Activated CD4-positive, alpha-beta T cell treated with anti-CD3 and anti-CD28 coated beads for 48 hours (primary cell): Measurements from ENCODE around the gene KRTAP20-3.

ENCODE experiments used
- DNase-seq: peaks from one replicate; pipeline ENCODE4 v3.0.0-alpha.2; 2020

KRTAP20-3 gene

DNA sequence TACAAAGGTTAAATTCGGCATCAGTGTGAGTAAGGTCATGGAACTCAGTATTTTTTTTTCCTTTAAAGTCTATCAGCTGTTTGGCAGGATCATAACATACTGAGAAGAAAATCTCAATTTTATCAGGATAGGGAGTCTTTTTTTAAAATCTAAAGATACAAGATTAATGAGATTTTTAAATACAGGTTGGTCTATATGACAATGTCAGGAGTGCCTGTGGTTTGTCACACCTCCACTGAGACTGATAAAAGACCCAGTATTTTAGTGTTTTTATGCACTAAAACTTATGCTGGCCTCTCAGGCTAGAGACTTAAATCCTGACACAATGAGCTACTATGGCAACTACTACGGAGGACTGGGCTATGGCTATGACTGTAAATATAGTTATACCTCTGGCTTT is at the start of gene KRTAP20-3:
KRTAP20-3 (plus strand) TSS at position 301 of the 400 bp plus-strand sequence.
- no peak for DNase-seq

GRCh38 chr21:30598802-30599201 is 43.9 kb upstream of the KRTAP20-3 start, which contains the start of gene KRTAP6-2:
TSS of gene KRTAP6-2 (minus strand) at chr21:30598902. CDS start at chr21:30598874, 28 bp downstream.
- no peak for DNase-seq

- DNase-seq: no peak
These were observed 41.9 kb upstream of the KRTAP20-3 start, which contains the start of gene KRTAP22-1 for GRCh38 chr21:30600787-30601186. TSS of gene KRTAP22-1 (plus strand) at chr21:30601087.

DNA sequence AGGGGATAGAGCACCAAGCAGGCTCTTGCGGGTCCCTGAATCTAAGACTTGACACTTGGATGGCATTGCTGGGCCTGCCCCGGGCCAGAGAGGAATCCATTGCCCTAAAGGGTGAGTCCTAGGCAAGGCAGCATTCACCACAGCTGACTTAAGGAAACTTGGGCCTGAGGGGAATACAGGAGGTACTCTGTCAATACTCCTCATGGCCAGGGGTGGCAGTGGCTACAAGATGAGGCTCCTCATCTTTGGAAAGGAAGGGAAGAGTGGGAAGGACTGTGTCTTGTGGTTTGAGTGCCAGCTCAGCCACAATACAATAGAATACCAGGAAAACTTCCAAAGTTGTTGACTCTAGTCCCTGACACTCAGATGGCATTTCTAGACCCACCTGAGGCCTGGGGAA is 36.7 kb upstream of the KRTAP20-3 start:
- no peak for DNase-seq

GRCh38 chr21:30612132-30612531 is 30.5 kb upstream of the KRTAP20-3 start:
- DNase-seq: no peak

DNA sequence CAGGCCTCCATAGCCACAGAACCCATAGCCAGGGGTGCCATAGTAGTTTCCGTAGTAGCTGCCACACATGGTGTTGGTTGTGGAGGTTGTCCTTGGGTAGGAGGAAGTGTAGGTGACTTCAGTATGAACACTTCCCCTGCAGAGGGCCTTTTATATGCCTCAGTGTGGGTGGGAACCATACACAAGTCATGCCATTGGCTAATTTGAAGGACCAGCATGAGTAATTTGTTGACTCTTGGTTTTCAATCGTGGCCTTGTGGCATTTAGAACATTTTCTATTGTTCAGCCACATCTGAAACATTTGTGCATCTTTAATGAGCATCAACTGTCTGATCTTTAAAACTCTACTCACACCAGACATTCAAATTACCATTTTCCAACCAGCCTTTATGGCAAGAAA is 28.8 kb upstream of the KRTAP20-3 start, which contains the start of gene KRTAP6-1:
KRTAP6-1 (minus strand) TSS at position 95 of the 400 bp plus-strand sequence; CDS start at position 69, 26 bp downstream.
- DNase-seq: no peak

GRCh38 chr21:30615199-30615598 is 27.5 kb upstream of the KRTAP20-3 start:
- no peak for DNase-seq

DNA sequence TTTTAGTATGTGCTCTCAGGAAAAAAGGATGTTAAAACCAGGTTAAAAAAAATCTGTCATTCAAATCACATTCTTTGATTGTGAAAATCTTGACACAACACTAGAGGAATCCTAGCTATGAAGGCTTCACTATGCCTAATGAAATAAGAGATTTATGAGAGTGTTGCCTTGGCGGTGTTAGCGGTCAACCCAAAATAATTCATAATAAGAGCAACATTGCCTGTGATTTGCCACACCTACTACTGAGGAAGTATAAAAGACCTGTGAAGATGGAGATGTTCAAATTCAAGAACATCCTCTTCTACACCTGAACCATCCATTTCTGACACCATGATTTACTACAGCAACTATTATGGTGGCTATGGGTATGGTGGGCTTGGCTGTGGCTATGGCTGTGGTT is 26.5 kb upstream of the KRTAP20-3 start, which contains the start of gene KRTAP20-1:
KRTAP20-1 (plus strand) TSS at position 301 of the 400 bp plus-strand sequence; CDS start at position 331, 30 bp downstream.
- no peak for DNase-seq

DNA sequence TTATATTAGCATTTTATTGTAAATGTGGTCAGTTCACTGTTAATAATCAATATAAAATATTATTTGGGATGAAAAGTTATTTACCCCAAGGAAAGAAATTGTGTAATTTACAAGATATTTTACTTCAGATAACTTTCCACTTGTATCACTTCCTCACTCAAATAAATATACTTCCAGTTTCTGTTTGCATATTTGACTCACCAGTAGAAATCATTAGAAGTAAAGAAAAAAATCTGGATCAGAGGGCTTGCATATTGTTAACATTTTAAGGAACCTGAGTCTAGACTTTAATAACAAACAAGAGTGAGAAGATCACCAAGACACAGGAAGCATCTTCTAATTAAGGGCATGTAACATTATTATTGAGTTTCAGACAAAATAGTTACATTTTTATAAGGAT is 22.6 kb upstream of the KRTAP20-3 start:
- DNase-seq: no peak

DNA sequence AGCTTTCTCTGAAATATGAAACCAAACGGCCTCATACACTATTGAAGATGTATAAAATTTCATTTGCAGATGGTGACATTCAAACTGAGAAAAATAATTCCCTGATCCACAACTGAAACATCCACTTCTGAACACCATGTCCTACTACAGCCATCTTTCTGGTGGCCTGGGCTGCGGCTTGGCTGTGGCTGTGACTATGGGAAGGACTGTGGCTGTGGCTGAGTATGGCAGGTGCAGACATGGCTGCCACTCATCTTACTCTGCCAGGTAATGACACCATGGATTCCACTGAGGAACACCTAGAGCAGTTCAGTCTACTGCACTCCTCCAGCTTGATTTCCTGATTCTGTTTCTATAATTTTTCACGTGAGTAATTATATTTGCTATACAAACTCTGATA is 22.1 kb upstream of the KRTAP20-3 start, which contains the start of gene KRTAP20-4:
KRTAP20-4 (plus strand) TSS at position 106 of the 400 bp plus-strand sequence.
- no peak for DNase-seq

DNA sequence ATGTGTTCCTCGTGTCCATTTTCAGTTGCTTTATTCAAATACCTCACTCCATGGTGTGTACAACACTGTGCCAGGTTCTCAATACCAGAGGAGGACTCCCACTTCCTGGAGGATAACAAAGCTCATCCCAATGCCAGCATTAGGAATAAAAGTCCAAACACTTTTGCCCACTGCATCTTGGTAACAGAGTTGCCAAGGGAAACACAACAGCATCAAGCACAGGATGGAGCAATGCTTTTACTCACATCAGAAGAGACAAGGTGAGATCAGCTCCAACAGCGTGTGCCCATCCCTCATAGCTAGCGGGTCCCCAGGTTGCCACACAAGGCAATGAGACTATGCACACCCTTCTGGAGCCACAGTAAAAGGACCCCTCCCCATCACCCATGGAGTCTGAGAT is 19.3 kb upstream of the KRTAP20-3 start:
- no peak for DNase-seq

DNA sequence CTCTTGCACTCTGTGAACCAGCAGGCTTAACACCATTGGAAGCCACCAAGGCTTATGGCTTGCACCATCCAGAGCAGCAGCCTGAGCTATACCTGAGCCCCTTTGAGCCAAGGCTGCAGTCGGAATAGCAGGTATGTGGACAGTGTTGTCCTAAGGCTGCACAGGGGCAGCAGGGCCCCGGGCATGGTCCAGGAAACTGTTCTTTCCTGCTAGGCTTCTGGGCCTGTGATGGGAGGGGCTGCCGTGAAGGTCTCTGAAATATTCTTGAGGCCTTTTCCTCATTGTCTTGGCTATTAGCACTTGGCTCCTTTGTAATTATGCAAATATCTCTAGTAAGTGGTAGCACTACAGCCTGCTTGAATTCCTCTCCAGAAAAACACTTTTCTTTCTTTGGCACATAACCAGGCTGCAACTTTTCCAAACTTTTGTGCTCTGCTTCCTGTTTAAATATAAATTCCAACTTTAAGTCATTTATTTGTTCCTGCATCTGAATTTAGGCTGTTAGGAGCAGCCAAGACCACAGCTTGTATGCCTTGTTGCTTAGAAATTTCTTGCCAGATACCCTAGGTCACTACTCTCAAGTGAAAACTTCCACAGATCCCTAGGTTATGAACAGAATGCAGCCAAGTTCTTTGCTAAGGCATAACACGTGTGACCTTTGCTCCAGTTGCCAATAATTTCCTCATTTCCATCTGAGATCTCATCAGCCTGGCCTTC is 17.1 kb upstream of the KRTAP20-3 start:
- DNase-seq: no peak

GRCh38 chr21:30628109-30628508 is 14.6 kb upstream of the KRTAP20-3 start:
- no peak for DNase-seq

- no peak for DNase-seq
These were observed 13.5 kb upstream of the KRTAP20-3 start for GRCh38 chr21:30629200-30629599.

- DNase-seq: no peak
These were observed 7.8 kb upstream of the KRTAP20-3 start, which contains the start of gene KRTAP20-2 for GRCh38 chr21:30634906-30635305. TSS of gene KRTAP20-2 (plus strand) at chr21:30635206. CDS start at chr21:30635264, 58 bp downstream.

DNA sequence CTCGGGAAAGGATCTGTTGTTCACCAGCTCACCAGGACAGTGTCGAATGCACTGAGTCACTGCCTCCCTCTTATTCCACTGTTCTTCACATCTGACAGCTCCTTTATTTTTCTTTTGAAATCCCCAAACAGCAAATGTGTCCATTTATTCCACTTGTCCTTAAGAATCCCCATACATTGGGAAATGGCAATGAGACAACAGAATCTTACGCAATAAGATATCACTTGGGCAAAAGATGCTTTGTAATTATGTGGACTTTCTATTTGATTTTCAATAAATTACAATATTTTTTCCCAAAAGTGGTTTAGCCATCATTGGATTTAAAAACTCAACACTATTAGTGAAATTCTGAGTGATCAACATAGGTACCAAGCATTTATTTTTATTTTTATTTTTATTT is 4.0 kb upstream of the KRTAP20-3 start:
- no peak for DNase-seq

DNA sequence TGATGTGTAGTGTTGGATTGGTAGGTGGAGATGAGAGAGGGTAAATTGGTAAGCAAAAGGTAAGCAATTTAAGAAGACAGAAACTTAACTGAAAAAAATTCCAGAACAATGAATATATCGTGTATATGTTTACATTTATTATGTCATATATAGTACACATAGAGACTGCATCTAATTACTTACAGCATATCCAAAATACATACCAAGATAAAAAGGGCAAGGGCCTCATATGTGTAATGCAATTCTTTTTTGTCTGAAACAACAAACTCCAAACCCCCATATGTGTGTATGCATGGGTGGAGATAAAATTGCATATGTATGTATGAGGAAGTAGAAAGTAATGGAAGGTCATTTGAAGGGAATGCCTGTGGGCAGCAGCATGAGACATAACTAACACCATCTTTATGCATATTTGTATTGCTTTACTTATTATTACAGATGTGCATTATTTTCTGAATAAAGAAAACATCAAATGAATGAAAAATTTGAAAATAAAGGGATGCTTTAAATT is 4.3 kb downstream of the KRTAP20-3 start:
- DNase-seq: no peak

- DNase-seq: no peak
These were observed 10.2 kb downstream of the KRTAP20-3 start for GRCh38 chr21:30652891-30653290.

- DNase-seq: no peak
These were observed 26.1 kb downstream of the KRTAP20-3 start for GRCh38 chr21:30668776-30669175.

- no peak for DNase-seq
These were observed 30.5 kb downstream of the KRTAP20-3 start for GRCh38 chr21:30672985-30673650.

GRCh38 chr21:30674312-30674711 is 31.6 kb downstream of the KRTAP20-3 start:
- no peak for DNase-seq

- DNase-seq: no peak
These were observed 34.1 kb downstream of the KRTAP20-3 start for GRCh38 chr21:30676737-30677136.

DNA sequence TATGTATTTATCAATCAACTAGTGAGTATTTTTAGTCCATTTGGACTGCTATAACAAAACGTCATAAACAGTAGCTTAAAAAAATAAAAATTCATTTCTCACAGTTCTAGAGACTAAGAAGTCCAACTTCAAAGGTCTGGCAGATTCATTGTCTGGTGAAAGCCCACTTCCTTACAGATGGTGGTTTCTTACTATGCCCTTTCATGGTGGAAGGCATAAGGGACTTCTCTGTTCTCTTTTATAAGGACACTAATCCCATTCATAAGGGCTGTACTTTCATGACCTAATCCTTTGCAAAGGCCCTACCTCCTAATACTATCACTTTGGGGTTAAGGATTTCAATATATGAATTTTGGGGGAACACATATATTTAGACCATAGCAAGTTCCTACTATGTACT is 37.9 kb downstream of the KRTAP20-3 start:
- DNase-seq: no peak

DNA sequence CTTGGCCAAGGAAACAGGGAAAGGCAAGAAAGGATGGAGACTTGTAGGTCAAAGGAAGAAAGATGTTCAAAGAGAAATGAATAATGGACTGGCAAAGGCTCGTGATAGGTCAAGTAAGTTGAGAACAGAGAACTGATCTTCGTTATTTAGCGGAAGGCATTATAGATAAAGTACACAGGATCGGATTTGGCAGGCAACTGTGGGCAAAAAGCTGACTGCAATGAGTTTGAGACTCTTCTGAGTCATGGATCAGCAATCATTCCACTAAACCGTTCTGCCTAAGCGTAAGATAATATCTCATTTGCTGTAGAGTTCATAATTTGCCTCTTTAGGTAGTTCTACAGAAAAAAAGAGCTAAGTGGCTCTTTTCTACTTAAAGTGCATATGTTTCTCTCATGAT is 41.8 kb downstream of the KRTAP20-3 start:
- no peak for DNase-seq
